DMS 273 (cell line): Measurements from ENCODE around the gene LIMS2.

Experiments
- DNase-seq: peaks from one replicate; lab custom pipeline; 2025; ENCODE audit not compliant: unreplicated experiment; lab: John Stamatoyannopoulos, UW

Gene LIMS2, protein sequence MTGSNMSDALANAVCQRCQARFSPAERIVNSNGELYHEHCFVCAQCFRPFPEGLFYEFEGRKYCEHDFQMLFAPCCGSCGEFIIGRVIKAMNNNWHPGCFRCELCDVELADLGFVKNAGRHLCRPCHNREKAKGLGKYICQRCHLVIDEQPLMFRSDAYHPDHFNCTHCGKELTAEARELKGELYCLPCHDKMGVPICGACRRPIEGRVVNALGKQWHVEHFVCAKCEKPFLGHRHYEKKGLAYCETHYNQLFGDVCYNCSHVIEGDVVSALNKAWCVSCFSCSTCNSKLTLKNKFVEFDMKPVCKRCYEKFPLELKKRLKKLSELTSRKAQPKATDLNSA

DNA sequence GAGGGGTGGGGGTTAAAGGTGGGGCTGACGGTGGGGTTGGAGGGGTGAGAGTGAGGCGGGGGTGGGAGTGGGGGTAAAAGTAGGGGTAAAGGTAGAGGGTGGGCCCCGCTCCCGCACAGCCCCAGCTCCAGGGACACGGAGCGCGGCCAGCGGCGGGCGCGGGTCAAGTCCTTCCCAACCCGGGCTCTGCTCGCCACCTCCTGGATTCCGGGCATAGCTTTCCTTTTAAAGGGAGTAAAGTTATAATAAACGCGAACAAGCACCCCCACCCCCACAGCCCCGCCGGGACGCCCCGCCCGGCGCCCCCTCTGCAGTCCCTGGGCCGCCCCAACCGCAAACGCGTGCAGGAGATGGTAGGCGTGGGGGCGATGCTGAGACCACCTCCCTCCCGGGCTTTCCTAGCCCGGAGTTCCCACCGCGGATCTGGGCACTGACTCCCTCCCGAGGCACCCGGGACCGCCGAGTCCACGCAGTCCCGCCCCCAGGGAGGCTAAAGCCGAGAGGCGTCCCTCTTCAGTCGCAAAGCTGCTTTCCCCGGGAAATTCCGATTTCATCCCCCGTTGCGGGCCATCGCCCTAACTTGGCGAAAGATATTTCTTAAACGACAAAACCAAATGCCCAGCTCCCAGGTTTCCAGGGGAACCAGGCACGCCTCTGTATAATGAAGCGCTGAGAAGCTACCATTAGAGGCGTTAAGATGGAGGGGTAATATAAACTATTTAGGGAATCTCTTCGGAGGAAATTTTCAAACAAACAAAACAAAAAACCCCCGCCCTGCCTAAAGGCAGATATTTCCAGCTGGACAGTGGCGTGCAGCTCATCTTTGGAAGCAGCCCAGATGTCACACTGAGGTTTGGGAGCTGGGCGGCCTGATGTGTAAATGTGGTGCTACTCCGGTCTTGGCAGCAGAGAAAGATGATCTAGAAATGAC is at the start of gene LIMS2:
LIMS2 (minus strand) TSS at position 200 of the 931 bp plus-strand sequence. CDS start 506 bp downstream, outside the sequence.
- peak; percentile 63 for DNase-seq

DNA sequence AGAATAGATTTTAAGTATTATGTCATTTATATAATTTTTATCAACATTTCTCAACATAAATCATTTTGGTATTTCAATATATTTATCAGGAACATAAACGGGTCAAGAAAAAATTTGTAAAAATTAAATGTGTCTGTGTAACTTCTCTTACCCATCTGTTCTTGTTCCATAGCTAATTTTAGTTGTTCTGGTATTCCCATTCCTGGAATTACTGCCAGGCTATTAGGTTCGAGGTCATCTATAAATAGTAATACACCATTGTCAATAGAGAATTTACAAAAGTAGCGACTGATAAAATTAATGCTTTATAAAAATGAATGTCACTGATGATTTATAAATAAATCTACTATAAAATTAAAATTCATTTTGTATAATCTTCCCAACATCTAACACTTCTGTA is 47.5 kb upstream of the LIMS2 start:
- no peak for DNase-seq

DNA sequence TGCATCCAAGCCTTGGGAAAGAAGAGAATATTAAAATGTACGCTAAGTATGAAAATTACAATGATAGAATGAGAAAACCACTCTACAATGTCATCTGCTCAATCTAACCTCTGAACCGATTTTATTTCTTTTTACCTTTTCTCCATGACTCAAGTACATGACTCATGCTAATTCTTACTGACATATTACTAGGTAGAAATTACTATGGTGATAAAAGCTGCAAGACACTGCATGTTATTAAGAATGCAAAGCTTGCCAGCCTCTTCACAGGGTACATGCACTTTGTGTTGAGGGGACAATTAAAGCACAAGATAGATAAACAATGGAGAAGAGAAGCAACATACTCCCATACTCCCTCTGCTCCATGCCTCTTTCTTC is 46.6 kb upstream of the LIMS2 start:
- no peak for DNase-seq

DNA sequence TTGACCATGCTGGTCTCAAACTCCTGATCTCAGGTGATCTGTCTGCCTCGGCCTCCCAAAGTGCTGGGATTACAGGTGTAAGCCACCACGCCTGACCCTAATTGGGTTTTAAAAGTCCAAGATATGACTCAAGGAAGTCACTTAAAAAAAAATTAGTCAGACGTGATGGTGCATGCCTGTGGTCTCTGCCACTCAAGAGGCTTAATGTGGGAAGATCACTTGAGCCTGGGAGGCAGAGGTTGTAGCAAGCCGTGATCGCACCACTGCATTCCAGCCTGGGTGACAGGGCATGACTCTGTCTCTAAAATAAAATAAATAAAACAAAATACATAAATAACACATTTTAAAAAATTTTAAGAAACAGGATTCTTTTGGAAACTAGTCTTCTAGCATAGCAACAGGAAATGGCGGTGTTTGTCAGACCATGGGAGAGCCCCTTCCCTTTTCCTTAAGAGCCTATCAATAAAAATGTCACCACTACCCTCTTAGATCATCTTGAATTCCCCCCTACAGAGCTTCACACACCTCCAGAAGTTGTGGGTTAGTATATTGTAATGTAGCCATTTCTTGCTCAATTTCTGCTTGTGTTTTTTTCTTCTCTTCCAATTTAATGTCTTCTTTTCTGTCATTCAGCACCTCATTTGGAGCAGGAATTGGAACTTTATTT is 46.1 kb upstream of the LIMS2 start:
- no peak for DNase-seq

DNA sequence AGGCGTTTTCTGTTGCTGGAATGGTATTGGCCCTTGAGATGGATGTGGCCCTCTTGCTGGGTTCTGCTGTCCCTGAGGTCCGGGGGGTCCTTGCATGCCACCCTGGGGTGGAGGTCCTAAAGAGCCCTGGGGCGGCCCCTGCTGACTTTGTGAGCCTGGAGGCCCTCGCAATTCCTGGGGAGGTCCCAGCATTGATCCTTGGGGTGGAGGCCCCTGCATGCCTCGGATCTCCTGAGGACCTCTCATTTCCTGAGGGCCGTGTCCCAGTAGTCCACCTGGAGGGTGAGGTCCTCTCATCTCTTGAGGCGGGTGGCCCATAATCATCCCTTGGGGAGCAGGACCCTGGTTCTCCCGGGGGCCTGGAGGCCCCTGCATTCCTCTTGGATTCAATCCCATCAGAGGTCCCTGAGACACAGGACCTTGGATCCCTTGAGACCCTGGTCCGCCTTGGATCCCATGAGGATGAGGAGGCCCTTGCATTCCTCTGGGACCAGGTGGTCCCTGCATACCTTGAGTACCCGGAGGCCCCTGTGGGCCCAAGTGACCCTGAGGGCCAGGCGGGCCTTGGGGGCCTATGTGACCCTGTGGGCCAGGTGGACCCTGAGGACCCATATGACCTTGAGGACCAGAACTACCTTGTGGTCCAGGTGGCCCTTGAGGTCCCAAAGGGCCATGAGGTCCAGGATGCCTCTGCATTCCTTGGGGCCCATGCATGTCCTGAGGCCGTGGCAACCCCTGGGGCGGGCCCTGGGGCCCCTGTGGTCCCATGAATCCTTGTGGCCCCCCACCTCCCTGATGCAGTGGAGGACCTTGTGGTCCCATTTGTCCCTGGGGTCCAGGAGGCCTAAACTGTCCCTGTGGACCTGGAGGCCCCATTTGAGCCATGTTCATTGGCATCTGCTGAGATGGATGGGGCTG is 44.2 kb upstream of the LIMS2 start:
- DNase-seq: no peak

DNA sequence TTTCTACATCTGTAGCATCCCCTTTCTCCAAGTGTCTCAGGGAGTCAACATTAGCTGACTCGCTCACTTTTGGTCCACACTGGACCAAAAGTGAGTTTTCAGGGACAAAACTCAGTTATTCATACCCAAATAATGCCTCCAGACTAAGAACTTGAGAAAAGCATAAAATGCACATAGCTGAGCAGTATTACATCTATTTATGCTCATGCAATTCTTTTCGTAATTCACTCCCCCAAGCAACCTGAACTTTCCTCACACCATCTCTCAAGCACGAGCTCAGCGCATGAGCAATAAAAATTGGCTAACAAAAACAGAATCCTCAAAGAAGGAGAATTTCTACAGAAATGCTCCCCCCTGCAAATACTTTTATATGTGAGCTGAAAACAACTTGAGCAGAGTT is 42.9 kb upstream of the LIMS2 start:
- DNase-seq: no peak

DNA sequence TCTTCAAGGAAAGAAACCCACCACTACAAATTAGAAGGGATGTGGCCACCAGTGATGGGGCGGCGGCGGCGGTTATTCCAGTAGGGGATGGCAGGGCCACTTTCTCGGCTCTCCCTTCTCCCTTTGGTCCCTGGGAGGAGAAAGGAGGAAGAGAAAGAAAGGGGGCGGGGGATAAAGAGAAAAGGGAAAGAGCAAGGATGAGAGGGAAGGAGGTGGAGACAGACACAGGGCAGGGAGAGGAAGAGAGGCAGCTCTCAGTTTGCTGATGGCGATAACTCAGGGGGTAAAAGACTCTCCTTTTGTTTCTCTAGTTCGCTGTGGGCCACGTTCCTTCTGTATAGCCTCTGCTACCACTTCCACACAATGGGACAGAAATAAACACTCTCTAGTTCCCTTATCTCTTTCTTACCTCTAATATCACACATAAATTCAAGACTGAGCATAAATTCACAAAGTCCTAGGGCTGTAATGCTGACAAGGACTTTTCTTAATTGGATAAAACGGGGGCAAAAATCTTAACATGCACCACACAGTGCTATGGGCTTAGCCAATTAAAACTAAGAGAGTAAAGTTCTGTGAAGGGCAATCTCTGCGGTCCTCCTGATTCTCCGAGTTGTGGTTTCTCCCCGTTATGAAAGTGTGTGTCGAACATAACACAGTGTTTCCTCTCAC is 40.6 kb upstream of the LIMS2 start:
- DNase-seq: no peak

DNA sequence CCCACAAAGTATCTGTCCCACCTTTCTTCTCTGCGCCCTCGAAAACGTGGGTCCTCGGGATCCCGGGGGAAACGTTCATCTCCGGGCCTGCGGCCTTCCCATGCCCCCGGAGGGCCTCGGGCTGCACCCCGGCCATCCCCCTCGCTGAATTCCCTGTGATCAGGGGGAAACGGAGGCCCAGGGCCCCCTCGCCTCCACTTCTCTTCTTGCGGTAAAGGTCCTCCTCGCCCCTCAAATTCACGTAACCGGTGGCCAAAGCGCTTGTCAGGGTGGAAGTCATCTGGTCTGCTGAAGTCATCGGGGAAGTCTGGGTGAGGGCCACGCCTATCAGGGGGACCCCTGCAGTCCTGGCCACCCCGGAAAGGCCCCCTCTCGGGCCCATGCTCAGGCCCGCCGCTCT is 38.2 kb upstream of the LIMS2 start:
- DNase-seq: no peak

DNA sequence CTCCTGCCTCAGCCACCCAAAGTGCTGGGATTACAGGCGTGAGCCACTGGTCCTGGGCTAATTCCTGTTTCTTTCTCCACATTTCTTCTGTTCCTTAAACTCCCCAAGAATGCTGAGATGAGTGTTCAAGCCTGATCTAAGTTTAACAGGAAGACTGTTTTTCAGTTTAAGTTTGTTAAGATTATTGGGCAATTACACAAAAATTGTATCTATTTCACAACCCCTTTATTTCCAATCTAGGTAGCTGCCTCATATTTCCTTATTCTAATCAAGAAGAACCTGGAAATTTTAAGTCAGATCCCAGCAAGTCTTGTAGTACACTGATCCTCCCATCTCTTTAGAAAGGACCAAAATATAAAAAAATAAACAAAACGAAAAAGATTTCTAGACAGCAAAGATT is 37.7 kb upstream of the LIMS2 start:
- no peak for DNase-seq

DNA sequence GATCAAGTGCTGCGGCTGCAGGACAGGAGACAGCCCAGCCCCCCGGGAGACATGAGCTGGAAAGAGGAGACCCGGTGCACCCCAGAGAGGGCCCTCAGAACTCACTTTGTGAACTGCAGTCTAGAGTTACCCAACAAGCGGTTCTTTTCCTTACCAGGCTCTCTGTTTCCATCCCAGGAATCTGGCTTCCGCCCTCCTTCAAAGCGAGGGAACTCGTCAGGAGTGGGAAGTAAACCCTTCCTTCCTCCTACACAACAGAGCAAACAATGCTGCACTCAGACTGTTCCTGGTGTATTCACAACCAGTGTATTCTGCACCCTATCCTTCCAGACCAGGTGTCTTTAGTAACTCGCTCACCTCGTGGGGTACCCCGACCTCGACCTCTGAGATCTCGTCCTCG is 34.0 kb upstream of the LIMS2 start:
- DNase-seq: no peak

DNA sequence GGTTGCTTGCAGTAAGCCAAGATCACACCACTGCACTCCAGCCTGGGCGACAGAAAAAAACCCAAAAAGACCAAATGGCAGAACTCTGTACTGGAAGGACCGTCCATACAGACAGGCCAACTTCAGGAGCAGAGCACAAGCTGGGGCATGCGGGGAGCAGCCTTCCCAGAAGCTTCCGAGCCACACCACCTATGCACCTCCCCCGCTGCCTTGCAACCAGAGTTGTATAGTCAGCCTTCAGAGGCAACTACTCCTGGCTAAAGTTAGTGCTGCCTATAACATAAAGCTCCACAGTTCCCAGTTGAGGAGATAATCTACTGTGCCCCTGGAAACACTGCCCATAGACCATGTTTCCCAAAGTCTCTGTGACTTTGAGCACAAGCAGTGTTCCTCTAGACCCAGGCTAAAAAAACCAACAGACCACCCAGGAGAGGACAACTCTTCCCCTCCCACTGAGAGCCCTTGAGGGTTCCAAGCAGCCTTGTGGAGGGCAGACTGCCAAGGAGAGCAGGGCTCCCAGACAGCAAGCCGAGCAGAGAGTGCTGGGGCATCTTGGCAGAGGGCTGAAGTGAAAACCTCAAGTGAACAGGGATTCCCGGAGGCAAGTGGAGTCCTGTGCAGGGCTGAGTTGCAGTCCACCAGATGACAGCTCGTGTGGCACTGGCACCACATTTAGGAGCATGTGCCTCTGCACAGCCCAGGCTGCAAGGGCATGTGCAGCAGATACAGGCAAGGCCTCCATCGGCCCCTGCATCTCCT is 32.7 kb upstream of the LIMS2 start:
- DNase-seq: no peak

DNA sequence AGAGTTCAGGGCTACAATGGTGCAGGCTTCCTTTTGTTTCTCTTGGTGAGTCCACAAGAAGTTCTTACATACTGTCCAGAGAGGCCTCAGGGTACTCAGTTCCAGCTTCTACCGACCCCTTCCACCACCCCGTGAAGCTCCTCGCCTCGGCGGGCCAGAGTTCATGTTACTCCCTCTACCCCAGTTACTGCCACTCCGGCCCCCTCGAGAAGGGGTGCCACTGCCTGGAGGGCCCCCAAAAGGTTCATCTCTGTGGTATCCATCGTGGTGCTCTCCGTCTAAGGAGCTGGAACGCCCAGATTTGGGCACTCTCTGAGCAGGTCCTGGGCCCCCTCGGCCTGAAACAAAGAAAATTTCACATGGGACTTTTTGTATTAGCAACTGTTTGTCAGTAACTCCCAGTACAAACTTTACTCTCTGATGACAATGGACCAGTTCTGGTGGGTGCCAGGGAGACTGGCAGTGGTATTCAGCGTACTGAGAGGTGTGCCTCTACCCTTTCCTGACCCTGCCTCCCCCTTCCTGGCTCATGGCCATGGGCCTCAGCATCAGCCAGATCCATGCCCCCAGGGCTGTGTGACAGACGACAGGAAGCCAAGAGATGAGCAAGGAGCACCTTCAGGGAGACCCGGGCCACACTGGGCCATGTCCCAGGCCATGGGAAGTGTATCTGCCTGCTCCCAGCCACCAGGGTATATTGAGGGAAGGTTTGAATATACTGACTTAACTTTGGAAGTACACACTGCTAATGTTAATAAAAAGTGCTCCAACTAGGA is 31.1 kb upstream of the LIMS2 start:
- DNase-seq: no peak

DNA sequence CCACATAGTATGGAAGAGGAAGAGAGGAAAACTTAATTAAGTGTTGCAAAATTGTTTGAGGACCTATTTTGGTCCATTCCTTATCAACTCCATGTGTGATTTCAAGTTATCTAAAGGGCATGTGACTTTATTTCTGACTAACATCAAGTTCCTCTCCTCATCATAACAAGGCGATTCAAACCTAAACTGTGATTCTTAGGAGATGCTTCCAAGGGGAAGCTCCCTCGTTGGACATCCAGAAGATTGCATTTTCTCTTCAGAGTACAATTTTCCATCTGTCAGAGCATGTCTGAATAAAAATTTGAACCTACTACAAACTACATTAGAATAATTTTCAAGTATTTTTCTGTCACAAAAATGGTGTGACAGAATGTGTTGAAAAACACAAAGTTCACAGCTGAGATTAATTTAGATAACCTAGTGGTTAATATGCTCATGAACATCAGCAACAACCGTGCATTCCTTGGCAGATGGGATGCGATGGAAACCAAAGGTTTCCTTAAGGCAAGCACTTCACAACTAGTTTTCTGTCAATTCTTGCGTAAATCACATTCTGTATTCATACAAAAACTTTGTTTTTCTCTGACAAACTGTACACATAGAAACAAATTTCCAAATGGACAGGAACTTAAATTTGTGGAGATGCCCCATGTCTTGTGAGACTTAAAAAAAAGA is 30.2 kb upstream of the LIMS2 start:
- DNase-seq: no peak

DNA sequence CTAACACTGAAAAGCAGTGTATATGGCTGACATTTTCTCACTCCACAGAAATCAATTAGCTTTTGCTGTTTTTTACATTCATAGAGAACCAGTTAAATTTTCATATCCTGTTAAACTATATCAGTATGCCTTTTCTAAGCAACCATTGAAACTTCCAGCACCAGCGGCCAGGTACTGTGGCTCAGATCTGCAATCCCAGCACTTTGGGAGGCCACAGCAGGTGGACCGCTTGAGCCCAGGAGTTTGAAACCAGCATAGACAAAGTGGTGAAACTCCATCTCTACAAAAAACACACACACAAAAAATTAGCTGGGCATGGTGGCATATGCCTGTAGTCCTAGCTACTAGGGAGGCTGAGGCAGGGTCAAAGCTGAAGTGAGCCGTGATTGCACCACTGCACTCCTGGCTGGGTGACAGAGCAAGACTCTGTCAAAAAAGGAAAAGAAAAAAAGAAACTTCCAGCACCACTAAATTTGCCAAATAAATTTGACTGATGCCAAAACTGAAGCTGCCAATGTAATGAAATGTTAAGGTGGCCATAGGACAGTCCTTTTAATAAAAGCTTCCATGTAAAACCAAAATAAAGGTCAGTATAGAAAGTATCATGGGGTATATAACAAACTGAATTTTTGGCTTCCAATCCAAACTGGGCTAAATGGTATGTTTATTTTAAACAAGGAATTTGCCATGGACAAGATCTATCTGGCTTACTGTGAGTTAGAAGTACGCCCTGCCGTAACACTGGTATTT is 29.5 kb upstream of the LIMS2 start:
- no peak for DNase-seq

DNA sequence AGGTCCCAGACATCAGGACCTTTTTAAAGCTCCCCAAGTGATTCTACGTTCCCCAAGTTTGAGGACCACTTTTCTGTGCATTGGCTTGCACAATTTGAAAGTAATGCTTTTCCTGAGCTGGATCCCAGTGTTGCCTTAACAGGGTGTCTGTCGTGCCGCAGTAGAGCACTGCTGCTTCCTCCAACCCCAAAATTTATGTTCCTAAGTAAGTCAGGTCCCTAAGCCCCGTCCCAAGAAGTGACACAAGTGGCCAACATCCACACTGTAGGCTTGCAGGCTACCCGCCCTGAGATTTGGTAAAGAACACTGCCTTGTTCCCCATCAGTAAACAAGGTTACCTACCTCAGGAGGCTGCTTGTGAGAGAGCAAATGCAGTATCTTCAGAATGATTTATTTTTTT is 28.0 kb upstream of the LIMS2 start:
- no peak for DNase-seq

DNA sequence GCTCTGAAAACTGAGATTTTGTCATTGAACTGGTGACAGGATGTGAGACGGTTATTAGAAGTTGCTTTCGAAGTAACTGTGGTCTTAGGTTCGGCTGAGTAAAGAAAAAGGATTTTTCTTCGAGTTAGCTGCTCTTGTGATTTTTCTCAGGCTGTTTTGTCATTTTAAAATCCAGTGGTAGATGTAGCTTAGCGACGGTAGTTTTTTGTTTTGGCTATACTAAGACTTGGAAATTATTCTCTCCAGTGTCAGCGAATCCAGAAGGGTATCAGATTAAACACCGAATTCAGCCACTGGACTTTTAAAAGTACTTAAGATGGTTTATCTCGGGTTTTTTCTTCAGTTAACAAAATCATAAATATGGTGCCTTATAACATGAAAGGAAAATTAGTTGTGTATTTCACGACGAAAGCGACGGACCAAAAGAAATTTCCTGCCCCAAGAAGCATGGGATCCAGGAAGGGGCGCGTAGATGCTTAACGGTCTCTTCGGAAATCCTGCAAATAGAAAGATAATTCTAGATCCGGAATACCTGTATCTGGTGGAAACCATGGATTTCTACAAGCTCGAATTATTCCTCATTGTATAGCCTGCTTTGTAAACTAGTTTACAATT is 27.2 kb upstream of the LIMS2 start:
- DNase-seq: no peak
